GM12892 (cell line): ENCODE measurements around the gene PRRG4. TPM values are rescaled to one million over a fixed set of nuclear protein-coding genes. Genes with fewer than 3 reads are reported as not detected.
"Not testable (repeated sequence)": the region's sequence is repeated elsewhere in the genome, so short reads cannot be mapped to it uniquely, and the experiment has no call there.

Experiments
- DNase-seq: peaks from one replicate; pipeline ENCODE4 v3.0.0; 2011; ENCODE audit not compliant: insufficient read length
- FAIRE-seq: peaks from 2 replicates; lab custom pipeline; 2011; peaks lifted over from hg19 to GRCh38; lab: Jason Lieb, UNC
- POLR2A ChIP-seq: IDR thresholded peaks from 2 replicates; pipeline ENCODE4 v1.6.1; 2011; ENCODE audit warnings: low read depth, low read length, control low read depth
- POLR2AphosphoS5 ChIP-seq: IDR thresholded peaks from 2 replicates; pipeline ENCODE4 v1.6.1; 2011; ENCODE audit warnings: low read depth, low read length, control low read depth
- TAF1 ChIP-seq: IDR thresholded peaks from 2 replicates; pipeline ENCODE4 v1.6.1; 2011; ENCODE audit warnings: low read depth, mild to moderate bottlenecking, control low read depth, low read length, borderline replicate concordance
- polyA plus RNA-seq: library from polyadenylated mRNA; unstranded; fragments of >200 nt; gene quantifications from one replicate; pipeline ENCODE4 v1.2.1, GENCODE V29; 2012; ENCODE audit warnings: missing spikeins, inconsistent platforms; ENCODE audit not compliant: missing spikeins

The PRRG4 gene
- polyA plus RNA-seq, result 2.0 TPM

DNA sequence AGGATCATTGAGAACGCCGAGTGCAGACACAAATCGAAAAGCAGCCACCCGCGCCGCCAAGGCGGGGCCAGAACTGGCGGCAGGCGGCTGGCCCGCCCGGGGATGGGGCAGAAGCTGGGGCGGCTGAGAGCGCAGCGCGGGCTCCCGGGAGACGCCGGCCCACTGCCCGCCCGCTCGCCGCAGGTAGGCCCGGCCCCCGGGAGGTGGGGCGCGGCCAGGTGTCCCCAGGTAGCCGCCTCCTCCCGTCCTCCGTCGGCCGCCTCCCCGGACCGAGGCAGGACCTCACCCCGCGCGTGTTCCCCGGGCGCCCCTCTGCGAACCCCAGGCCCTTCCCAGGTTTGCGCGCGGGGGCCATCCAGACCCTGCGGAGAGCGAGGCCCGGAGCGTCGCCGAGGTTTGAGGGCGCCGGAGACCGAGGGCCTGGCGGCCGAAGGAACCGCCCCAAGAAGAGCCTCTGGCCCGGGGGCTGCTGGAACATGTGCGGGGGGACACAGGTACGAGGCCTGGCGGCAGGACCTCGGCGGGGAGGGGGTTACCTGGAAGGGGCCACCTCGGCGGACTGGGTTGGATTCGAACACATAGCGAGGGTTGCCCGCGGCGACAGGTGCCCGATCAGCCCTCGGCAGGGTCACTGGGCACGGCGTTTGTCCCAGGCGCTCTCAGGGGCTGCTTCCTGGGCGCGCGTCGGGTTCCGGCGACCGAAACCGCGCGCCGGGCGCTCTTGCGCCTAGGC is at the start of gene PRRG4:
Gene PRRG4 (plus strand): TSS at position 248 of the 733 bp plus-strand sequence. CDS start 603 bp downstream, outside the sequence.
- peak; percentile 92 for FAIRE-seq
- DNase-seq, result peak; percentile 64
- TF ChIP-seq POLR2AphosphoS5 (no peak), TAF1 (0 out of 2 replicates have a peak, but pooled peaks have one; percentile 59), POLR2A (peak; percentile 80; the same call in 1 of the 2 replicates)

GRCh38 chr11:32780839-32781238 is 48.9 kb upstream of the PRRG4 start:
- not testable (repeated sequence) for FAIRE-seq, DNase-seq

DNA sequence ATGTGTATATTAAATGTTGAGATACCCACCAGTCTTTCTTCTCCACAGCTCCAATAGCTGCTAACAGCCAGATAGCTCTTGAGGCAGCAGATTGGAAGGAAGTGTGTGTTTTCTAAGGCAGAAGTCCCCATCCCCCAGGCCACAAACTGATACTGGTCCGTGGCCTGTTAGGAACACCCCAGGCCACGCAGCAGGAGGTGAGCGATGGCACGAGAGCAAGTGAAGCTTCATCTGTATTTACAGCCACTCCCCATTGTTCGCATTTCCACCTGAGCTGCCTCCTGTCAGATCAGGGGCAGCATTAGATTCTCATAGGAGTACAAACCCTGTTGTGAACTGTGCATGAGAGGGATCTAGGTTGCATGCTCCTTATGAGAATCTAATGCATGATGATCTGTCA is 48.0 kb upstream of the PRRG4 start:
- no peak for TF ChIP-seq POLR2AphosphoS5
- TF ChIP-seq POLR2A, result no peak
- no peak for TF ChIP-seq TAF1
- DNase-seq, result no peak
- peak; percentile 9 for FAIRE-seq

GRCh38 chr11:32785262-32785661 is 44.5 kb upstream of the PRRG4 start:
- TF ChIP-seq POLR2AphosphoS5 (no peak), TAF1 (no peak), POLR2A (no peak)
- FAIRE-seq (no peak), DNase-seq (no peak)

GRCh38 chr11:32786811-32787210 is 42.9 kb upstream of the PRRG4 start:
- TF ChIP-seq POLR2A (no peak), TAF1 (no peak), POLR2AphosphoS5 (no peak)
- FAIRE-seq, result no peak
- no peak for DNase-seq

DNA sequence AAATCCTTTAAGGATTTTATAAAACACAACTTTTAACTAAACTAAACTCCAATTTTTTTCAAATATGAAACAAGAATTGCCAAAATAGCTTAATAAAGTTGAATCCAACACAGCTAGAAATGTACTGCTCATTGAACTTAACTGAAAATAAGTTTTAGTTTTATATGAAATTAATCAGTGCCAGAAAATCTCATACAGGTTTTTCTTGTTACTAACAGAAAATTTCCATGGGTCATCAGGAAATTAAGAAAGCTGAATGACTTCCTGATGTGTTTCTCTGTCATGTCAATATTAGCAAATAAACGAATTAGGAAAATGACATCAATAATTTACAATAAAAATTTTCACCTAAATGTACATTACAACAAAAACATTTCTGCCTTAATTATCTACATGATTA is 38.8 kb upstream of the PRRG4 start:
- DNase-seq (no peak), FAIRE-seq (no peak)
- TF ChIP-seq POLR2AphosphoS5, result no peak
- no peak for TF ChIP-seq POLR2A
- TF ChIP-seq TAF1, result no peak

- peak; percentile 65 for FAIRE-seq
Measured at GRCh38 chr11:32792111-32792947, 37.4 kb upstream of the PRRG4 start.

DNA sequence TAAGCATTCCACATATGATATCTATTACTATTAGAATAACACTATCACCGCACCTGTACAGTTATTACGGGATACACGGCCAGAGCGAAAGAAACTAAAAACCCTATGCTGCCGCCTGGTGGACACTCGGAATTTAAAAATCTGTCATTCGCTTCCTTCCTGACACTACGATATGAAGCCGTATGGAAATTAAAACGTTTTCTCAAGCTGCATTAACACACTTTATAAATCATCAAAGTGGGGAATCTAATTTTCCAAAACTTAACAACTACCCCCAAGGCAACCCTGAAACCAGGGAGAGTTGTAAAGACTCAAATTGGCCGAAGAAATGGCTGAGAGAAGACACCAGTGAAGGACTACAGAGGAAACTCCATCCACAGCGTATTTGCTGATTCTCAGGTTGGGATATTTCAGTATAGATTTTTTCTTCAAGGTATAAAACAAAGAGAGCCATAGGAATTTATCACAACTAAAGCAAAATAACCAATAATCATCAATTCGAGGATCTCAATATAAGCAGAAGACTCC is 36.7 kb upstream of the PRRG4 start:
- peak; percentile 11 for DNase-seq
- FAIRE-seq, result peak; percentile 91
- TF ChIP-seq POLR2AphosphoS5 (no peak), TAF1 (no peak)

More at GRCh38 chr11:32792111-32792947, 37.4 kb upstream of the PRRG4 start:
- no peak for TF ChIP-seq TAF1
- no peak for TF ChIP-seq POLR2A
- no peak for TF ChIP-seq POLR2AphosphoS5
- DNase-seq, result no peak

DNA sequence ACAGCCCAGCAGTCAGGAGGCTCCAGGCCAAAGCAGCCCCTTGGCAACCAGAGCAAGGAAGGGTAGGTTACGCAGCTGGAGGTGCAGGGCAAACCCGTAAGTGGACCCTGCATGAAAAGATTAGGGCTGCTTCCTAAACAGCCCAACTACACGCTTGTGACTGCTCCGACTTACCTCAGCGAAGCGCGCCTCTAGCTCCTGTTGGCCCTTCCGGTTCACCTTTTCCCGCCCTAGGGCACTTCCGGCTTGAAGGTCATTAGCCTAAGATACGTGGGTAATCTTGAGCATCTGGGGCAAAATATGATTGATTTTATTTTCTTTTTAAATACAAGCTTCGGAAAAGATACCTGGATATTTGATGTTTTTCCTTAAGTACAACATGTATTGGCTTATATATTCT is 35.3 kb upstream of the PRRG4 start, which contains the start of gene CCDC73:
Gene CCDC73 (minus strand): TSS at position 224 of the 400 bp plus-strand sequence. CDS start 34,419 bp downstream, outside the sequence.
- no peak for DNase-seq
- no peak for TF ChIP-seq POLR2A
- TF ChIP-seq POLR2AphosphoS5, result no peak
- no peak for TF ChIP-seq TAF1
- no peak for FAIRE-seq

GRCh38 chr11:32796425-32796824 is 33.3 kb upstream of the PRRG4 start:
- DNase-seq (no peak), FAIRE-seq (peak; percentile 53)
- TF ChIP-seq TAF1 (no peak), POLR2A (no peak), POLR2AphosphoS5 (no peak)

- TF ChIP-seq POLR2AphosphoS5 (no peak), TAF1 (no peak), POLR2A (no peak)
- DNase-seq, result peak; percentile 35
- peak; percentile 92 for FAIRE-seq
Measured at GRCh38 chr11:32809313-32809712, 20.4 kb upstream of the PRRG4 start.
